HG03060 (cell line): ENCODE data around the gene ABHD2.
A peak's percentile ranks its signal among the peaks of the same experiment; 100 is the strongest.
"Not testable (repeated sequence)": the region's sequence is repeated elsewhere in the genome, so short reads cannot be mapped to it uniquely, and the experiment has no call there.

Experiments used
- ATAC-seq: cut with Tn5 transposase; IDR thresholded peaks from one replicate; pipeline ENCODE4 v1.9.1; 2021; ENCODE audit warnings: low read depth, moderate number of reproducible peaks; ENCODE audit not compliant: unreplicated experiment

The ABHD2 gene

GRCh38 chr15:89087830-89088604 is at the start of gene ABHD2:
ABHD2 (plus strand) TSS chr15:89088456; CDS start chr15:89116328, 27,872 bp downstream.
- peak; percentile 94 for ATAC-seq

- ATAC-seq = no peak
Measured at GRCh38 chr15:89039142-89039541, 49.1 kb upstream of the ABHD2 start.

- no peak for ATAC-seq
Measured at GRCh38 chr15:89041507-89041906, 46.7 kb upstream of the ABHD2 start.

GRCh38 chr15:89042387-89042786 is 45.9 kb upstream of the ABHD2 start:
- ATAC-seq = no peak

GRCh38 chr15:89043031-89044002 is 44.9 kb upstream of the ABHD2 start:
- ATAC-seq = no peak

GRCh38 chr15:89049016-89049666 is 39.1 kb upstream of the ABHD2 start:
- not testable (repeated sequence) for ATAC-seq

- ATAC-seq = no peak
Measured at GRCh38 chr15:89051875-89052274, 36.4 kb upstream of the ABHD2 start.

GRCh38 chr15:89052474-89052873 is 35.8 kb upstream of the ABHD2 start:
- ATAC-seq = no peak

GRCh38 chr15:89054873-89055272 is 33.4 kb upstream of the ABHD2 start:
- ATAC-seq = no peak

GRCh38 chr15:89057506-89058133 is 30.6 kb upstream of the ABHD2 start:
- ATAC-seq = no peak

GRCh38 chr15:89058376-89058775 is 29.9 kb upstream of the ABHD2 start:
- no peak for ATAC-seq

- ATAC-seq = no peak
Measured at GRCh38 chr15:89058876-89059405, 29.3 kb upstream of the ABHD2 start.

GRCh38 chr15:89066280-89066679 is 22.0 kb upstream of the ABHD2 start:
- ATAC-seq = no peak

- peak; percentile 33 for ATAC-seq
Measured at GRCh38 chr15:89067751-89068150, 20.5 kb upstream of the ABHD2 start.

- peak; percentile 58 for ATAC-seq
Measured at GRCh38 chr15:89068325-89068784, 19.9 kb upstream of the ABHD2 start.

GRCh38 chr15:89070197-89071124 is 17.8 kb upstream of the ABHD2 start:
- no peak for ATAC-seq

- ATAC-seq = no peak
Measured at GRCh38 chr15:89071471-89071870, 16.8 kb upstream of the ABHD2 start.

GRCh38 chr15:89072277-89072869 is 15.9 kb upstream of the ABHD2 start:
- ATAC-seq = no peak
